Kidney epithelial cell (primary cell): ENCODE results near the gene INF2. TPM values are rescaled to one million over a fixed set of nuclear protein-coding genes. Genes with fewer than 3 reads are reported as not detected.
A peak's percentile ranks its signal among the peaks of the same experiment; 100 is the strongest.
"Not testable (repeated sequence)": the region's sequence is repeated elsewhere in the genome, so short reads cannot be mapped to it uniquely, and the experiment has no call there.

ENCODE experiments used
- DNase-seq: peaks from one replicate; pipeline ENCODE4 v3.0.0-alpha.2; 2010; ENCODE audit warnings: low read depth
- H3K27me3 ChIP-seq: 2 replicates; pipeline ENCODE4 v1.6.0; 2011; ENCODE audit warnings: low read length; ENCODE audit not compliant: control insufficient read depth, insufficient read depth
- H3K36me3 ChIP-seq: 2 replicates; pipeline ENCODE4 v1.5.1; 2011; ENCODE audit warnings: low read length; ENCODE audit not compliant: control insufficient read depth, insufficient read depth
- H3K4me3 ChIP-seq: 2 replicates; pipeline ENCODE4 v1.5.1; 2011; ENCODE audit warnings: low read depth, mild to moderate bottlenecking, control low read depth, low read length
- total RNA-seq: library from RNA; depleted of rRNA; stranded (reverse); fragments of >200 nt; gene quantifications from 2 replicates; pipeline ENCODE4 v1.2.3, GENCODE V29; 2015
- TF ChIP-seq, protein P1 (sequence below): IDR thresholded peaks from 2 replicates; pipeline ENCODE4 v1.5.1; 2011; ENCODE audit warnings: mild to moderate bottlenecking, moderate library complexity, low read length, control low read depth, inconsistent platforms; ENCODE audit not compliant: insufficient read depth, poor library complexity, severe bottlenecking

The INF2 gene
- total RNA-seq, 1 donor from 2014 or later = 109 TPM

DNA sequence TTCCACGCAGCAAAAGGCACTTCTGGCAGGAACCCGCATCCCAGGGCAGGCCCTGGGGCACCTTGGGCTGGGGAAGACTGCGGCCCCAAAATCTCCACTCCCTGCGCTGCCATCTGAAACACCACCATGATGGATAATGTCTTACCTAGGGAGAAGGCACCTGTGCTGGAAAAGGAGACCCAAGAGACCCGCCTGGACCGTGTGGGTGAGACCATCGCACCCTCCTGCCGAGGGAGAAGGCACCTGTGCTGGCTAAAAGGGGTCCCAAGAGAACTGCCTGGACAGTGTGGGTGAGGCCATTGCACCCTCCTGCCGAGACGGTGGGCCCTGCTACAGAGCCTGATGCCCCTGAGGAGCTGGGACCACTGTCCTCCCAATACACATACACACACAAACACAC, 24.8 kb upstream of the INF2 start:
- Histone ChIP-seq H3K27me3 (peaks cover 2% of the 10 kb centered on the region), H3K36me3 (no peaks in the 10 kb centered on the region), H3K4me3 (no peak overlapping the region)
- TF ChIP-seq, protein P1, sequence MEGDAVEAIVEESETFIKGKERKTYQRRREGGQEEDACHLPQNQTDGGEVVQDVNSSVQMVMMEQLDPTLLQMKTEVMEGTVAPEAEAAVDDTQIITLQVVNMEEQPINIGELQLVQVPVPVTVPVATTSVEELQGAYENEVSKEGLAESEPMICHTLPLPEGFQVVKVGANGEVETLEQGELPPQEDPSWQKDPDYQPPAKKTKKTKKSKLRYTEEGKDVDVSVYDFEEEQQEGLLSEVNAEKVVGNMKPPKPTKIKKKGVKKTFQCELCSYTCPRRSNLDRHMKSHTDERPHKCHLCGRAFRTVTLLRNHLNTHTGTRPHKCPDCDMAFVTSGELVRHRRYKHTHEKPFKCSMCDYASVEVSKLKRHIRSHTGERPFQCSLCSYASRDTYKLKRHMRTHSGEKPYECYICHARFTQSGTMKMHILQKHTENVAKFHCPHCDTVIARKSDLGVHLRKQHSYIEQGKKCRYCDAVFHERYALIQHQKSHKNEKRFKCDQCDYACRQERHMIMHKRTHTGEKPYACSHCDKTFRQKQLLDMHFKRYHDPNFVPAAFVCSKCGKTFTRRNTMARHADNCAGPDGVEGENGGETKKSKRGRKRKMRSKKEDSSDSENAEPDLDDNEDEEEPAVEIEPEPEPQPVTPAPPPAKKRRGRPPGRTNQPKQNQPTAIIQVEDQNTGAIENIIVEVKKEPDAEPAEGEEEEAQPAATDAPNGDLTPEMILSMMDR = no peak
- no peak for DNase-seq

DNA sequence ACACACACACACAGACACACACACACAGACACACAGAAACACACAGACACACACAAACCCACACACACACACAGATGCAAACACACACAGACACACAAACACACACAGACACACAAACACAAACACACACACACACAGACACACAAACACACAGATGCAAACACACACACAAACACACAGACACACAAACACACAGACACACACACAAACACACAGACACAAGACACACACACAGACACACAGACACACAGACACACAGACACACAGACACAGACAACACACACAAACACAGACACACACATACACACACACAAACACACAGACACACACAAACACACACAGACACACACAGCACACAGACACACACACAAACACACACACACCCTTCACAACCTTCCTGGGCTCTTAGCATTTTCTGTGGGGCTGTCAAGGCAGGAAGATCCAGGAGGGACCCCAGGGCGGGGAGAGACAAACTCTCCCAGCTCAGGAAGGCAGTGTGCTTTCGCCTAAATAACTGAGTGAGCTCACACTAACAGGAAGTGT, 24.2 kb upstream of the INF2 start:
- H3K27me3 ChIP-seq = peaks cover 2% of the 10 kb centered on the region
- no peak for DNase-seq
- no peaks in the 10 kb centered on the region for H3K36me3 ChIP-seq
- no peak overlapping the region for H3K4me3 ChIP-seq
- TF ChIP-seq, protein P1 = no peak

DNA sequence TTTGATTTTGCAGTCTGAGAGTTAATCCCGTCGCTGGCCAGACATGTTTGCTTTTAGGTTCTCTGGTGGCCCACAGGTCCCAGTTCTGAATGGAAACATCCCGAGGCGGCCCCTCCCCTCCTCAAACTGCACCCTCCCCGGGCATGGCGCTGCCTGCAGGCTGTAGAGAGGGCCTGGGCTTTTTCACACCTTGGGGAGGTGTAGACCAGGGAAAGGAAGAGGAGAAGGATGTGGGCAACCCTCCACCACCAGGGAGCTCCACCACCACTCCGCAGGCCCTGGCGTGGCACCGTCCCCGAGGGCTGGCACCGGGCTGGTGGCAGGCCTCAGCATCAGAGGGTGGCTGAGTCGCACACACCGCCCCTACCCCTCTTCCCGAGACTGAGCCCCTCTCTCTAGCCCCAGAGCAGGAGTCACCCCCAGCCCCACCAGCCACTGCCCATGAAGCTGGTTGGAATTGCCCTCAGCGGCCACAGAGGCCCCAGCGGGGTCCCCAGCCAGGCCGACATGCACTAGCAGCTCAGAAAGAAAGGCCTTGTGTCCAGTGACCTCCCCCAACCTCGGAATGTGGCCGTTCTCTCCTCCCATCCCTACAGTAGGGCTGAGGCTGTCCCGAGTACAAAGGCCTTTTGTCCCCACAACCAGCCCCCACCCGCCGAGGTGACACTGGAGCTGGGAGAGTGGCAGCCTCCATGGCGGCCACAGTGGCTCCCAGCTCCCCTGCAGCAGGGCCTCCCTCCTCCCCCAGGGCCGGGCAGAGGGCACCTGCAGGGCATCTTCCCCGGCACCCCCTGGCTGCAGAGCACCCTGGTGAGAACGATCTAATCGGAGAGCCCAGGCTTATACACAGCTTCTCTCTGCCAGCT, 23.5 kb upstream of the INF2 start:
- DNase-seq = no peak
- TF ChIP-seq, protein P1 = peak; percentile 48
- no peaks in the 10 kb centered on the region for H3K27me3 ChIP-seq
- H3K4me3 ChIP-seq = no peak overlapping the region
- no peaks in the 10 kb centered on the region for H3K36me3 ChIP-seq

DNA sequence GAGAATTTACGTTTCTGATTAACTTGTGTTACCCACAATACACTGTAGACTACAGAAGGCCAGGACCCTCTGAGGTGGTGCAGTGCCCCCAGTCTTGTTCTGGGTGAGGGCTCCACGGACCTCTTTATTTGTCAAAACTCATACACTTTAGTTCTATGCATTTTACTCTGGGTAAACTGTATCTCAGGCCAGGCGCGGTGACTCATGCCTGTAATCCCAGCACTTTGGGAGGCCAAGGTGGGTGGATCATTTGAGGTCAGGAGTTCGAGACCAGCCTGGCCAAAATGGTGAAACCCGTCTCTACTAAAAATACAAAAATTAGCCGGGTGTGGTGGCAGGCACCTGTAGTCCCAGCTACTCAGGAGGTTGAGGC, 22.9 kb upstream of the INF2 start:
- not testable (repeated sequence) for H3K27me3 ChIP-seq, DNase-seq, H3K36me3 ChIP-seq, H3K4me3 ChIP-seq

DNA sequence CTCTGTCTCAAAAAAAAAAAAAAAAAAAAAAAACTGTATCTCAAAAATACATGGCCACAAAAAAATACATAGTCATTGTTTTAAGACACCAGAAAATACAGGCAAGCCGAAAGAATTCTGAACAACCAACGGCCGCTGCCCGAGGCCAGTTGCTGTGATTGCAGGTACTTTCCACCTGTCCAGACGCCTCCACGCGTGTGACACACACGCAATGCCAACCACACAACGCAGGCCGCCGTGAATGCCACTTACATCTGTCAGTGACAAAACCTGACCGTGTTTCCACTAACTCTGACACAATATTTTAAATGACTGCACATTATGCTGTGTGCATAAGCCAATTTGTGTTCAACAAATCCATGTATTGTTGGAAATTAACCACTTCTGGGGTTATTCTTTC, 22.4 kb upstream of the INF2 start:
- no peaks in the 10 kb centered on the region for H3K36me3 ChIP-seq
- no peak overlapping the region for H3K4me3 ChIP-seq
- TF ChIP-seq, protein P1 = no peak
- no peaks in the 10 kb centered on the region for H3K27me3 ChIP-seq
- DNase-seq = no peak

DNA sequence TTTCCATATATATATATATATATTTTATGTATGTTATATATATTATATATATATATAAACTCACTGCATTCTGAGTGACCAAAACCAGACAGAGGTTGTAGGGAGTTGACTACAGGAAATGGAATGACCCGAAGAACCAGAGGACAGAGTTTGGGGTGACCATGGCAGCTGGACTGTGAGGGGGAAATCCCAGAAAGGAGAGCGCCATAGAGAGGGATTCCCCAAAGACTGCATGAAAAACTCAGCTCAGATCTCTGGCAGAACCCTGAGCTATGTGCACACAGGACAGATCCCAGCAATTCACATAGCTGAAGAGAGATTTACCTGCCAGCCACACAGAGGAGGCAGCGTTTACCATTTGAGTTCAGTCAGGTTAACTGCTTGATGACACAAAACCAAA, 19.7 kb upstream of the INF2 start:
- TF ChIP-seq, protein P1 = no peak
- no peak for DNase-seq
- H3K4me3 ChIP-seq = no peak overlapping the region
- H3K36me3 ChIP-seq = no peaks in the 10 kb centered on the region
- no peaks in the 10 kb centered on the region for H3K27me3 ChIP-seq

DNA sequence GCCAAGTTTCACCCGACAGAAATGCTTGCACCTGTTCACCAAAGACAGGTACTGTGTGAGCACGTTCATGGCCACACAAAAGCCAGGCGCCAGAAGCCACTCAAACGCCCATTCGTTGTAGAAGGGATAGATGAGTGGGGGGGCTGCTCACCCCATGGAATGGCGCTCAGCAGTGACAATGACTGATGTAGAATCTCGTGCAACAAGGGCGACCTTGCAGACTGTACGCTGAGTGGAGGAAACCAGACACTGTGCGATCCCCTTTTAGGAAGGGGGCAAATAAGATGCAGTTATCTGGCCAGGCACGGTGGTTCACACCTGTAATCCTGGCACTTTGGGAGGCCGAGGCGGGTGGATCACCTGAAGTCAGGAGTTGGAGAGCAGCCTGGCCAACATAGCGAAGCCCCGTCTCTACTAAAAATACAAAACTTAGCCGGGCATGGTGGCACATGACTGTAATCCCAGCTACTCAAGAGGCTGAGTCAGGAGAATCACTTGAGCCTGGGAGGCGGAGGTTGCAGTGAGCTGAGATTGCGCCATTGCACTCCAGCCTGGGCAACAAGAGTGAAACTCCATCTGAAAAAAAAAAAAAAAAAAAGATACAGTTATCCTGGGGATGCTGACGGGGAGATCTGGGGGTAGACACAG, 18.0 kb upstream of the INF2 start:
- not testable (repeated sequence) for DNase-seq, H3K27me3 ChIP-seq, H3K4me3 ChIP-seq, H3K36me3 ChIP-seq

DNA sequence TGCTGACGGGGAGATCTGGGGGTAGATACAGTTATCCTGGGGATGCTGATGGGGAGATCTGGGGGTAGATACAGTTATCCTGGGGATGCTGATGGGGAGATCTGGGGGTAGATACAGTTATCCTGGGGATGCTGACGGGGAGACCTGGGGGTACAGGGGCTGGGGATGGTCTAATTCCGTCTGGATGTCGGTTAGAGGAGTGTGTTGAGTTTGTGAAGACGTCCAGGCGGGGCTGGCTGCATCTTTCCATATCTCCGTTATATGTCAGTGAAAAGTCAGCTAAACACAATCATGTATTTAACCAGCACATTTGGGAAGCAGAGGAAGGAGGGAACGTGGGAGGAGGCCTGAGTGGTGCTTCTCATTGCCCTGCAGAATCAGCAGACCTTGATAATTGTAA, 17.3 kb upstream of the INF2 start:
- not testable (repeated sequence) for H3K36me3 ChIP-seq, H3K27me3 ChIP-seq, H3K4me3 ChIP-seq, DNase-seq
